ENCODE results near the gene GALNT10.

The GALNT10 gene

GRCh38 chr5:154384480-154385235, 194.1 kb downstream of the GALNT10 start (continued):
- TF ChIP-seq TSHZ2 (CRISPR knock-in tag; IDR thresholded peaks at IDR 0.05), result no peak
- TF ChIP-seq ISL1 (CRISPR knock-in tag; IDR thresholded peaks at IDR 0.05), result no peak
- TF ChIP-seq ARNTL (CRISPR knock-in tag; IDR thresholded peaks at IDR 0.05; ENCODE audit: borderline replicate concordance, low read depth), result no peak
- TF ChIP-seq ZC3H10 (CRISPR knock-in tag; IDR thresholded peaks at IDR 0.05), result no peak
- no peak for TF ChIP-seq ZFP3 (CRISPR knock-in tag; IDR thresholded peaks at IDR 0.05)
- no peak for TF ChIP-seq ZNF70 (CRISPR knock-in tag; IDR thresholded peaks at IDR 0.05)

GRCh38 chr5:154385236-154385512, 194.6 kb downstream of the GALNT10 start:
- no peak; the same call in 2 of the 3 replicates for ATAC-seq
- no peak for TF ChIP-seq ZNF565 (CRISPR knock-in tag; conservative IDR thresholded peaks at IDR 0.05; ENCODE audit: low read depth)
- TF ChIP-seq RARB (CRISPR knock-in tag; IDR thresholded peaks at IDR 0.05), result no peak
- TF ChIP-seq PATZ1 (CRISPR knock-in tag; IDR thresholded peaks at IDR 0.05; ENCODE audit: borderline replicate concordance), result no peak
- TF ChIP-seq CSDC2 (CRISPR knock-in tag; IDR thresholded peaks at IDR 0.05), result no peak
- TF ChIP-seq ZNF8 (CRISPR knock-in tag; IDR thresholded peaks at IDR 0.05), result no peak
- no peak for TF ChIP-seq ZFP30 (CRISPR knock-in tag; IDR thresholded peaks at IDR 0.05)
- no peak for TF ChIP-seq ESRRG (CRISPR knock-in tag; IDR thresholded peaks at IDR 0.05)
- TF ChIP-seq CSRNP3 (CRISPR knock-in tag; IDR thresholded peaks at IDR 0.05), result no peak
- no peak for TF ChIP-seq POU6F1 (CRISPR knock-in tag; IDR thresholded peaks at IDR 0.05; ENCODE audit: borderline replicate concordance, low read depth)
- TF ChIP-seq TCF4 (CRISPR knock-in tag; IDR thresholded peaks at IDR 0.05; ENCODE audit: borderline replicate concordance), result no peak
- TF ChIP-seq ZFP3 (CRISPR knock-in tag; IDR thresholded peaks at IDR 0.05), result no peak
- TF ChIP-seq ARNTL (CRISPR knock-in tag; IDR thresholded peaks at IDR 0.05; ENCODE audit: borderline replicate concordance, low read depth), result no peak
- TF ChIP-seq PPARA (CRISPR knock-in tag; IDR thresholded peaks at IDR 0.05; ENCODE audit: borderline replicate concordance), result no peak
- TF ChIP-seq TOX (CRISPR knock-in tag; IDR thresholded peaks at IDR 0.05; ENCODE audit: borderline replicate concordance), result no peak

- no peak for ATAC-seq
- no peak for TF ChIP-seq ZFP3 (CRISPR knock-in tag; IDR thresholded peaks at IDR 0.05)
- TF ChIP-seq TCF4 (CRISPR knock-in tag; IDR thresholded peaks at IDR 0.05; ENCODE audit: borderline replicate concordance), result no peak
- TF ChIP-seq RARB (CRISPR knock-in tag; IDR thresholded peaks at IDR 0.05), result no peak
- TF ChIP-seq CSRNP3 (CRISPR knock-in tag; IDR thresholded peaks at IDR 0.05), result no peak
Observed at GRCh38 chr5:154386952-154387629, 196.6 kb downstream of the GALNT10 start.
